ENCODE results near the gene KIF5B. TPM values are rescaled to one million over a fixed set of nuclear protein-coding genes. Genes with fewer than 3 reads are reported as not detected.

KIF5B gene
- total and polyA plus RNA-seq, 2 of the 8 experiments (the other 6 are each of a cell fraction or from before 2014, with no cell fraction given): 9.8 to 68.4 TPM

DNA sequence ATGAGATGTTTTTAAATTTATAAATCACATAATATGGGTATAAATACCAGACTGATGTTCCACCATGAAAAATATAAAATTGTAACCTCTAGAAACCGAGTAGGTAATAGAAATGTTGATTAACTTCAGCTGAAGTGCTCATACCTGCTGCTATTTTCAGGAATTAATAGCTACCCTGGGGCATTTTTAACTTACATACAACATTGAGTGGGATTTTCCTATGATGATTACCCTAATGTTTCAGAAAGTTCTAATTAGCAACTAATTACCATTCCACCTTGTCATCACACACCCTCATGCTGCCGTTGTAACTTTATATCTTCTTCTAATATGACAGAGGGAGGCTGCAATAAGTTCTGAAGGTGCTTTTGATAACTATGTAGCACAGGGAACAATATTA lies 74.1 kb downstream of the KIF5B start:
- Histone ChIP-seq H3K18ac (ENCODE audit: extremely low read depth, low read length) (no peak overlapping the region), H3K4me3 (ENCODE audit: extremely low read depth in 1 of 4, insufficient read depth in 2 of 4, low read depth in 3 of 4, low read length in 4 of 4) (no peak overlapping the region), H2BK12ac (ENCODE audit: low read depth, low read length) (no peak overlapping the region), H3K36me3 (ENCODE audit: control insufficient read depth in 2 of 4, insufficient read depth in 4 of 4, low read length in 3 of 4) (no peaks in the 10 kb centered on the region), H3K56ac (replicated peaks; ENCODE audit: insufficient read length, low read depth, low read length) (no peak overlapping the region), H2BK15ac (ENCODE audit: low read length) (no peak overlapping the region), H2BK120ac (replicated peaks; ENCODE audit: low read depth, low read length) (no peak overlapping the region), H3K9me3 (ENCODE audit: insufficient read depth in 2 of 2, low read depth in 1 of 2, low read length in 1 of 2) (peaks cover 6% of the 10 kb centered on the region in 2 experiments; a peak in 3 of 4 replicates), H2AK5ac (ENCODE audit: low read depth, low read length) (no peak overlapping the region), H3K4me1 (replicated peaks in 1 of 4; ENCODE audit: control insufficient read depth in 3 of 4, insufficient read depth in 4 of 4, low read length in 3 of 4) (no peaks in the 10 kb centered on the region; a peak in 1 of 7 replicates), H3K23me2 (ENCODE audit: low read depth, low read length) (no peaks in the 10 kb centered on the region), H2BK20ac (ENCODE audit: low read length) (no peak overlapping the region), H3K4ac (replicated peaks; ENCODE audit: insufficient read length, low read depth, low read length) (no peak overlapping the region), H4K91ac (replicated peaks; ENCODE audit: insufficient read length, low read length) (no peak overlapping the region), H2AFZ (ENCODE audit: low read length) (no peak overlapping the region), H4K5ac (ENCODE audit: insufficient read length, low read depth, low read length) (no peak overlapping the region), H3K27ac (ENCODE audit: low read depth, low read length) (no peak overlapping the region), H3K27me3 (replicated peaks in 1 of 4; ENCODE audit: control insufficient read depth in 3 of 4, extremely low read depth in 1 of 4, insufficient read depth in 3 of 4, low read length in 3 of 4) (no peaks in the 10 kb centered on the region), H3K79me1 (ENCODE audit: low read depth, low read length) (no peaks in the 10 kb centered on the region), H3K14ac (ENCODE audit: insufficient read length) (no peak overlapping the region), H3K9ac (replicated peaks in 1 of 4; ENCODE audit: extremely low read depth in 1 of 4, low read depth in 3 of 4, low read length in 3 of 4) (no peak overlapping the region), H4K8ac (ENCODE audit: extremely low read depth, insufficient read depth, low read length) (no peak overlapping the region), H3K4me2 (ENCODE audit: insufficient read depth in 1 of 2, low read depth in 2 of 2, low read length in 2 of 2) (no peak overlapping the region), H2BK5ac (ENCODE audit: low read depth, low read length) (no peak overlapping the region), H3K23ac (ENCODE audit: insufficient read length) (no peak overlapping the region), H3K79me2 (ENCODE audit: control insufficient read depth in 1 of 2, insufficient read depth in 2 of 2, low read length in 2 of 2) (no peaks in the 10 kb centered on the region), H4K20me1 (replicated peaks in 1 of 2; ENCODE audit: control insufficient read depth in 1 of 2, insufficient read depth in 2 of 2, low read length in 2 of 2) (no peaks in the 10 kb centered on the region)
- WGBS, 2 experiments (ENCODE audit: extremely low coverage in 1 of 2, insufficient coverage in 1 of 2, insufficient read length in 1 of 2, insufficient replicate concordance in 2 of 2, low coverage in 1 of 2, low lambda C conversion rate in 2 of 2, missing lambda C conversion rate in 1 of 2): 86% methylated on average over 2 of the region's 2 CpGs; no CpG with 5 or more reads in 1 of the 2 experiments
- FAIRE-seq (no peak), DNase-seq (ENCODE audit: low read depth in 1 of 2, low spot score in 2 of 2) (no peak)
- ChIA-PET CTCF (ENCODE audit: partially characterized antibody) (interaction anchor here (1.1 to 2.8 kb wide), 2 partner anchors 23 to 104 kb away, joined by 3 to 12 read pairs; no protein-coding TSS in a partner anchor), POLR2A (ENCODE audit: partially characterized antibody) (interaction anchor here (0.5 kb wide), 1 partner anchor 317 kb away, joined by 3 read pairs; no protein-coding TSS in a partner anchor)
- no peak for TF ChIP-seq GABPA (IDR thresholded peaks at IDR 0.05; ENCODE audit: borderline replicate concordance, insufficient read depth, low read length)
- TF ChIP-seq RFX5 (IDR thresholded peaks at IDR 0.05; ENCODE audit: borderline replicate concordance, low read depth, low read length): no peak
- no peak for TF ChIP-seq SAP30 (IDR thresholded peaks at IDR 0.05; ENCODE audit: insufficient read depth, insufficient replicate concordance, low read length)
- no peak for TF ChIP-seq RNF2 (IDR thresholded peaks at IDR 0.05; ENCODE audit: borderline replicate concordance, low read depth, low read length, missing control alignments, poor library complexity, severe bottlenecking)
- no peak for TF ChIP-seq TAF7 (optimal IDR thresholded peaks at IDR 0.05; ENCODE audit: borderline replicate concordance, low read depth, low read length)
- TF ChIP-seq, protein P1, sequence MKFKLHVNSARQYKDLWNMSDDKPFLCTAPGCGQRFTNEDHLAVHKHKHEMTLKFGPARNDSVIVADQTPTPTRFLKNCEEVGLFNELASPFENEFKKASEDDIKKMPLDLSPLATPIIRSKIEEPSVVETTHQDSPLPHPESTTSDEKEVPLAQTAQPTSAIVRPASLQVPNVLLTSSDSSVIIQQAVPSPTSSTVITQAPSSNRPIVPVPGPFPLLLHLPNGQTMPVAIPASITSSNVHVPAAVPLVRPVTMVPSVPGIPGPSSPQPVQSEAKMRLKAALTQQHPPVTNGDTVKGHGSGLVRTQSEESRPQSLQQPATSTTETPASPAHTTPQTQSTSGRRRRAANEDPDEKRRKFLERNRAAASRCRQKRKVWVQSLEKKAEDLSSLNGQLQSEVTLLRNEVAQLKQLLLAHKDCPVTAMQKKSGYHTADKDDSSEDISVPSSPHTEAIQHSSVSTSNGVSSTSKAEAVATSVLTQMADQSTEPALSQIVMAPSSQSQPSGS (IDR thresholded peaks at IDR 0.05; ENCODE audit: low read length): no peak
- TF ChIP-seq KDM5A (IDR thresholded peaks at IDR 0.05; ENCODE audit: low read length): no peak
